Thyroid gland (tissue), 4 donors: ENCODE data around the gene ZNF341.

Experiments
- POLR2A ChIP-seq, 2 donors: fragments of 450-650 bp; IDR thresholded peaks; one replicate each; pipeline ENCODE4 v1.6.1; 2017; ENCODE audit warnings: antibody characterized with exemption in 2 of 2, mild to moderate bottlenecking in 2 of 2, moderate library complexity in 1 of 2
- TF ChIP-seq, protein P1 (sequence below), 6 experiments: fragments of 200-600 bp in 3 of 6; fragments of 450-650 bp in 3 of 6; sonication (generic) in 3 of 6; IDR thresholded peaks; one replicate each; pipeline ENCODE4 v1.5.1; 2016 to 2019; ENCODE audit warnings: antibody characterized with exemption in 6 of 6, mild to moderate bottlenecking in 2 of 6, inconsistent platforms in 1 of 6, moderate library complexity in 1 of 6

DNA sequence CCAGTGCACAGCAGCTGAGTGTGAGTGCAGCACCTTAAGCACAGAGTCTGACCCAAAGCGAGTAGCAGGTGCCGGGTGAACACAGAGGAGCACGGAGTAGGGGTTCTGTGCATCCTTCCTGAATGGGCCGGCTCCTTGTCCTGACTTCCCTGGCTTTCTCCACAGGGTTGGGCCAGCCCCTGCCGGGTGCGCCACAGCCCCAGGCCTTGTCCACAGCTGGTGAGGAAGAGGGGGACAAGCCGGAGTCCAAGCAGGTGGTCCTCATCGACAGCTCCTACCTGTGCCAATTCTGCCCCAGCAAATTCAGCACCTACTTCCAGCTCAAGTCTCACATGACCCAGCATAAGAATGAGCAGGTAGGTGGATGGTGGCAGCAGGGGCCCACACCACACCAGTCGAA lies 34.9 kb downstream of the ZNF341 start:
- TF ChIP-seq, protein P1, sequence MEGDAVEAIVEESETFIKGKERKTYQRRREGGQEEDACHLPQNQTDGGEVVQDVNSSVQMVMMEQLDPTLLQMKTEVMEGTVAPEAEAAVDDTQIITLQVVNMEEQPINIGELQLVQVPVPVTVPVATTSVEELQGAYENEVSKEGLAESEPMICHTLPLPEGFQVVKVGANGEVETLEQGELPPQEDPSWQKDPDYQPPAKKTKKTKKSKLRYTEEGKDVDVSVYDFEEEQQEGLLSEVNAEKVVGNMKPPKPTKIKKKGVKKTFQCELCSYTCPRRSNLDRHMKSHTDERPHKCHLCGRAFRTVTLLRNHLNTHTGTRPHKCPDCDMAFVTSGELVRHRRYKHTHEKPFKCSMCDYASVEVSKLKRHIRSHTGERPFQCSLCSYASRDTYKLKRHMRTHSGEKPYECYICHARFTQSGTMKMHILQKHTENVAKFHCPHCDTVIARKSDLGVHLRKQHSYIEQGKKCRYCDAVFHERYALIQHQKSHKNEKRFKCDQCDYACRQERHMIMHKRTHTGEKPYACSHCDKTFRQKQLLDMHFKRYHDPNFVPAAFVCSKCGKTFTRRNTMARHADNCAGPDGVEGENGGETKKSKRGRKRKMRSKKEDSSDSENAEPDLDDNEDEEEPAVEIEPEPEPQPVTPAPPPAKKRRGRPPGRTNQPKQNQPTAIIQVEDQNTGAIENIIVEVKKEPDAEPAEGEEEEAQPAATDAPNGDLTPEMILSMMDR (IDR thresholded peaks at IDR 0.05): no peak
- TF ChIP-seq POLR2A (IDR thresholded peaks at IDR 0.05): no peak
